OCI-LY3 (cell line): ENCODE measurements around the gene RETN.

Experiments
- H2AFZ ChIP-seq: fragments of 200-600, 300-600 bp; shearing (Covaris generic); 2 replicates; pipeline ENCODE4 v1.6.0; 2014; ENCODE audit warnings: antibody characterized with exemption, low read depth, low read length
- H3K27ac ChIP-seq: fragments of 200-600, 300-600 bp; sonication (generic); 2 replicates; pipeline ENCODE4 v1.5.1; 2014; ENCODE audit warnings: mild to moderate bottlenecking, low read length, moderate library complexity, mixed read lengths
- H3K27me3 ChIP-seq: fragments of 200-600, 300-600 bp; sonication (generic); 2 replicates; pipeline ENCODE4 v1.6.1; 2014; ENCODE audit warnings: low read depth, low read length, mixed read lengths
- H3K36me3 ChIP-seq: fragments of 200-600, 300-600 bp; sonication (generic); replicated peaks from 2 replicates; pipeline ENCODE3; 2014; ENCODE audit warnings: low read depth, low read length, mixed read lengths
- H3K4me1 ChIP-seq: fragments of 300-600, 200-600 bp; sonication (generic); 2 replicates; pipeline ENCODE4 v1.6.1; 2014; ENCODE audit warnings: low read length, mixed read lengths
- H3K4me2 ChIP-seq: fragments of 200-600, 300-600 bp; sonication (generic); 2 replicates; pipeline ENCODE4 v1.6.1; 2014; ENCODE audit warnings: low read length, mixed read lengths
- H3K4me3 ChIP-seq: fragments of 300-600, 200-600 bp; sonication (generic); 2 replicates; pipeline ENCODE4 v1.5.1; 2014; ENCODE audit warnings: antibody characterized with exemption, mild to moderate bottlenecking, low read length, moderate library complexity
- H3K79me2 ChIP-seq: fragments of 300-600, 200-600 bp; shearing (Covaris generic); 2 replicates; pipeline ENCODE4 v1.6.1; 2014; ENCODE audit warnings: mild to moderate bottlenecking, low read length, mixed read lengths
- H3K9ac ChIP-seq: fragments of 300-600, 200-600 bp; shearing (Covaris generic); 2 replicates; pipeline ENCODE4 v1.6.0; 2014; ENCODE audit warnings: mild to moderate bottlenecking, low read length, moderate library complexity
- H3K9me3 ChIP-seq: fragments of 200-600, 300-600 bp; shearing (Covaris generic); 2 replicates; pipeline ENCODE4 v1.6.1; 2014; ENCODE audit warnings: low read length, mixed read lengths; ENCODE audit not compliant: insufficient read depth
- H4K20me1 ChIP-seq: fragments of 200-600, 300-600 bp; sonication (generic); 2 replicates; pipeline ENCODE4 v1.6.1; 2016; ENCODE audit warnings: low read length, mixed read lengths; ENCODE audit not compliant: insufficient read depth
- EZH2phosphoT487 ChIP-seq: fragments of 200-600 bp; shearing (Covaris generic); IDR thresholded peaks from 2 replicates; pipeline ENCODE4 v1.6.1; 2018; ENCODE audit warnings: antibody characterized with exemption, mixed run types, low read depth
- TF ChIP-seq, protein P1 (sequence below): fragments of 200-600, 300-600 bp; sonication (generic); IDR thresholded peaks from 2 replicates; pipeline ENCODE4 v1.5.1; 2014; ENCODE audit warnings: antibody characterized with exemption, low read length, low read depth

The RETN gene

GRCh38 chr19:7699003-7699402, 30.2 kb downstream of the RETN start:
- Histone ChIP-seq H3K4me1 (peaks cover 45% of the 10 kb centered on the region), H3K4me3 (no peak overlapping the region), H3K4me2 (no peak overlapping the region), H4K20me1 (no peaks in the 10 kb centered on the region), H3K36me3 (no peaks in the 10 kb centered on the region), H3K9ac (no peak overlapping the region), H3K27me3 (peaks cover 59% of the 10 kb centered on the region), H3K9me3 (no peaks in the 10 kb centered on the region), H3K79me2 (no peaks in the 10 kb centered on the region), H2AFZ (no peak overlapping the region), H3K27ac (no peak overlapping the region)
- TF ChIP-seq, protein P1, sequence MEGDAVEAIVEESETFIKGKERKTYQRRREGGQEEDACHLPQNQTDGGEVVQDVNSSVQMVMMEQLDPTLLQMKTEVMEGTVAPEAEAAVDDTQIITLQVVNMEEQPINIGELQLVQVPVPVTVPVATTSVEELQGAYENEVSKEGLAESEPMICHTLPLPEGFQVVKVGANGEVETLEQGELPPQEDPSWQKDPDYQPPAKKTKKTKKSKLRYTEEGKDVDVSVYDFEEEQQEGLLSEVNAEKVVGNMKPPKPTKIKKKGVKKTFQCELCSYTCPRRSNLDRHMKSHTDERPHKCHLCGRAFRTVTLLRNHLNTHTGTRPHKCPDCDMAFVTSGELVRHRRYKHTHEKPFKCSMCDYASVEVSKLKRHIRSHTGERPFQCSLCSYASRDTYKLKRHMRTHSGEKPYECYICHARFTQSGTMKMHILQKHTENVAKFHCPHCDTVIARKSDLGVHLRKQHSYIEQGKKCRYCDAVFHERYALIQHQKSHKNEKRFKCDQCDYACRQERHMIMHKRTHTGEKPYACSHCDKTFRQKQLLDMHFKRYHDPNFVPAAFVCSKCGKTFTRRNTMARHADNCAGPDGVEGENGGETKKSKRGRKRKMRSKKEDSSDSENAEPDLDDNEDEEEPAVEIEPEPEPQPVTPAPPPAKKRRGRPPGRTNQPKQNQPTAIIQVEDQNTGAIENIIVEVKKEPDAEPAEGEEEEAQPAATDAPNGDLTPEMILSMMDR, result no peak
- no peak for TF ChIP-seq EZH2phosphoT487

DNA sequence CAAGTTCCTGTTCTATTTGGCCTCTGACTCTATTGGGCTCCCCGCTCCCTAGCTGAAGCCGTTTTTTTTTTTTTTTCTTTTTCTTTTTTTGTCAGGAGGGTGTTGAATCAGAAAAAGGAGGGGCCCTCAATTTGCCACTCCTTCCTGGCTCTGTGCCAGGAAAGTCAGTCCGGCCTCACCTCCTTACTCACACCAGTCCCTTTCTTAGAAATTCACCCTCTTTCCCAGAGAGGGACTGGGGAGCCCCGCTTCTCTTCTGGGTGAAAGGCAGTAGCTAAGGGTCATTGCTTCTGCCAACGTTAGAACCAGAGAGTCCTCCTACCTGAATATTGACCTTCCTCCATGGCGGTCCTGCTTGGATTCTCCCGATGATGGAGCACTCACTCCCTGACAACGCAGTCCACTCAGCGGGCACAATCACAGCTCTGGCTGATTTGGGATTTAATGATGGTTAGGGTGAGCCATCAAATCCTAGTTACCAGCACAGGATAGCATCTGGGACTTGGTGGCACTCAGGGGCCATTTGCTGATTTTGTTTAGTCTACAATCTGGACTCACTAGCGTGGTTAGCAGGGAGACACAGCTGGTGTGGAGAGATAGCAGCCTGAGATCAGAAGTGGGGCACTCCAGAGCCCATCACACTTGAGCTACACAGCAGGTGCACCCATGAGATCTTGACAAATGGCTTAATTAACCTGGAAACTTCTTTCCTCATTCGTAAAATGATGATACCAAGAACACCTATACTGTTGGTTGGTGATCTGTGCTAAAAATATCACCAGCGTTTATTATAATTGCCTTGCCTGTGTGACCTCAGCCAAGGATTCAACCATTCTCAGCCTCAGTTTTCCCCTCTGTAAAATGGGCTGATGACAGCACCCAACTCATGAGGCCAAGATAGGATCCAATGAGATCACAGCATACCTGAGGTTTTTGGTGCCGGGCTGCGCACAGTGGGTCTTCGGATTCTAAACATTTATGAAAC, 30.9 kb downstream of the RETN start:
- no peaks in the 10 kb centered on the region for H3K79me2 ChIP-seq
- no peak overlapping the region for H3K4me3 ChIP-seq
- no peak overlapping the region for H3K27ac ChIP-seq
- H4K20me1 ChIP-seq, result no peaks in the 10 kb centered on the region
- H3K27me3 ChIP-seq, result peaks cover 66% of the 10 kb centered on the region
- 0 out of 2 replicates have a peak, but pooled peaks have one; percentile 9 for TF ChIP-seq EZH2phosphoT487
- TF ChIP-seq, protein P1, result no peak
- H3K4me1 ChIP-seq, result peaks cover 45% of the 10 kb centered on the region
- H3K4me2 ChIP-seq, result no peak overlapping the region
- H3K36me3 ChIP-seq, result no peaks in the 10 kb centered on the region
- H3K9ac ChIP-seq, result no peak overlapping the region
- H3K9me3 ChIP-seq, result no peaks in the 10 kb centered on the region
- H2AFZ ChIP-seq, result no peak overlapping the region

GRCh38 chr19:7701049-7701653, 32.3 kb downstream of the RETN start:
- Histone ChIP-seq H3K4me1 (peaks cover 52% of the 10 kb centered on the region), H3K9ac (no peak overlapping the region)

More at GRCh38 chr19:7701049-7701653, 32.3 kb downstream of the RETN start:
- Histone ChIP-seq H3K27ac (no peak overlapping the region), H4K20me1 (no peaks in the 10 kb centered on the region), H3K36me3 (no peaks in the 10 kb centered on the region), H2AFZ (no peak overlapping the region), H3K4me2 (no peak overlapping the region), H3K27me3 (peaks cover 71% of the 10 kb centered on the region), H3K4me3 (no peak overlapping the region), H3K79me2 (no peaks in the 10 kb centered on the region), H3K9me3 (no peaks in the 10 kb centered on the region)
- TF ChIP-seq, protein P1, result no peak
- no peak for TF ChIP-seq EZH2phosphoT487
